Stimulated activated CD8-positive, alpha-beta memory T cell treated with anti-CD3 and anti-CD28 coated beads, Interleukin-4, amount 100 ng/mL, for 48 hours (primary cell): ENCODE results near the gene FARP1.

Experiments
- DNase-seq: peaks from one replicate; pipeline ENCODE4 v3.0.0-alpha.2; 2020

FARP1 gene

GRCh38 chr13:98293103-98293502 is 150.2 kb downstream of the FARP1 start:
- no peak for DNase-seq

GRCh38 chr13:98293570-98294142 is 150.8 kb downstream of the FARP1 start:
- DNase-seq = no peak

- no peak for DNase-seq
These were observed 152.5 kb downstream of the FARP1 start for GRCh38 chr13:98295371-98295770.

- DNase-seq = no peak
These were observed 154.2 kb downstream of the FARP1 start for GRCh38 chr13:98297051-98297450.

GRCh38 chr13:98297745-98298144 is 154.9 kb downstream of the FARP1 start:
- DNase-seq = no peak

- no peak for DNase-seq
These were observed 155.7 kb downstream of the FARP1 start for GRCh38 chr13:98298599-98298998.

- no peak for DNase-seq
These were observed 156.5 kb downstream of the FARP1 start for GRCh38 chr13:98299235-98299965.

GRCh38 chr13:98299966-98300350 is 157.1 kb downstream of the FARP1 start:
- DNase-seq = no peak

- DNase-seq = no peak
These were observed 158.2 kb downstream of the FARP1 start for GRCh38 chr13:98300956-98301641.

GRCh38 chr13:98301721-98302120 is 158.8 kb downstream of the FARP1 start:
- no peak for DNase-seq

- no peak for DNase-seq
These were observed 161.0 kb downstream of the FARP1 start for GRCh38 chr13:98303858-98304257.

GRCh38 chr13:98305670-98306069 is 162.8 kb downstream of the FARP1 start:
- DNase-seq = no peak

- DNase-seq = no peak
These were observed 164.7 kb downstream of the FARP1 start for GRCh38 chr13:98307463-98308085.

GRCh38 chr13:98308086-98308911 is 165.4 kb downstream of the FARP1 start:
- no peak for DNase-seq

GRCh38 chr13:98309569-98310335 is 166.9 kb downstream of the FARP1 start:
- no peak for DNase-seq

- DNase-seq = no peak
These were observed 167.7 kb downstream of the FARP1 start for GRCh38 chr13:98310485-98311199.

- no peak for DNase-seq
These were observed 168.3 kb downstream of the FARP1 start for GRCh38 chr13:98311200-98311548.

- no peak for DNase-seq
These were observed 169.7 kb downstream of the FARP1 start for GRCh38 chr13:98312606-98313005.

GRCh38 chr13:98313023-98313921 is 170.4 kb downstream of the FARP1 start:
- no peak for DNase-seq

- DNase-seq = no peak
These were observed 171.0 kb downstream of the FARP1 start for GRCh38 chr13:98313922-98314292.
